ENCODE results near the gene ARHGEF7.
A peak's percentile ranks its signal among the peaks of the same experiment; 100 is the strongest.

Gene ARHGEF7

DNA sequence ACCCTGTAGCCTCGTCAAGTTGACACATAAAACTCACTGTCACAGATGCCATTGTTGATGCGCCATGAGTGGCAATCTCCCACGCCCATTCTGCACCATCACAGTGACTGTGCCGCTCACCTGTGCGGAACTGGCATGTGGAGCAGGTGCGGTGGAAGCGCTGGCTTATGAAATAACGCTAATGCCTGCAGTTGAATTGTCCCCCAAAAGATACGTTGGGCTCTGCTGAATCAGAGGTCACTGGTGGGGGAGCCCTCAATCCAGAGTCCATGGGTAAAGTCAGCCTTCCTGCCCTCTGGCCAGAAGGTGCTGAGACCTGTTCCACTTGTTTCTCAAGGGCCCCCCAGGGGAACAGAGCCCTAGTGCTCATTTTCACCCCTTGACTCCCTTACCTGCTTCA lies 2.9 kb upstream of the ARHGEF7 start:
- no peak for DNase-seq

- DNase-seq = peak in 2 of 5 experiments; percentile 3 to 41
Observed at GRCh38 chr13:111114362-111115060, 599 bp upstream of the ARHGEF7 start.

DNA sequence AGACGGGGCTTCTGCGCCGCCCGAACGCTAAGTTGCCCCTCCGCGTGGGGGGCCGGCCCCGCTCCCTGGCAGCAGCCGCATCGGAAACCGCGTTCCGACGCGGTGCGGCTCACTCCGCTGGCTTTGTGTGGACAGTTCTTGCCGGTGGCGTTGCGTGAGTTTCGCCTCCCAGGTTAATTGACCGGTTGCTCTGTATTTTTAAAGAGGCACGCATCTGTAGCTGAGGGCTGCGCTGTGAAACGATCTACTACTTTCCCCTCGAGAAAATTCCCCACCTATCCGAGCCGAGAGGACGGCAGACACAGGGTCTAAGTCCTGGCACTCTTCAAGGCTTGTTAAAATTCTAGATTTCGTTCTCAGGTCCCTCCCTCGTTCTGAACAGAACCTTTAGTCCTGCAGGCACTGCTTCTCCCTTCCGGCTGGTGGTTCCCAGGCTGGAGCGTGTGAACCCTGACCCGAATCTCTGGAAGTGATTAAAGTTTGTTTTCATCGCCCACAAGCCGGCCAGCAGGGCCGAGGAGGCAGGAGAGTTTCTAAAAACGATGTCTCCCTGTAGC lies 933 bp downstream of the ARHGEF7 start:
- no peak for DNase-seq

DNA sequence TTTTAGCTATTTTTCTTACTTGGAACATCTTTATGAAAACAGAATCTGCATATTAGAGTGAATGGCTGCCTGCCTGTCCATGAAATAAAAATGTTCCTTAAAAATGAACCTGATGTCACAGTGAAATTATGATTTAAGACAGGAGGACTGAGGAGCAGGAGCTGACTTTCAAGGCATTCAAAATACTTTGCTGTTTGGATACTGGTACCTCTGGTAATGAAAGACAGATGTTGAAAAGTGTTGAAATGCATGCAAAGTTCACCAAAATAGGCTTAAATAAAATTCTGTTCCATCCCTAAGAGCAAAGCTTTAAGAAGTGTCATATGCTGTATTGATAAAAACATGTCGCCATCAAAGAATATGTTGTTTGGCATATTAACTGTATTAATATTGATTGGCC lies 1.7 kb downstream of the ARHGEF7 start:
- DNase-seq = no peak

- no peak for DNase-seq
Observed at GRCh38 chr13:111117289-111117688, 2.2 kb downstream of the ARHGEF7 start.

DNA sequence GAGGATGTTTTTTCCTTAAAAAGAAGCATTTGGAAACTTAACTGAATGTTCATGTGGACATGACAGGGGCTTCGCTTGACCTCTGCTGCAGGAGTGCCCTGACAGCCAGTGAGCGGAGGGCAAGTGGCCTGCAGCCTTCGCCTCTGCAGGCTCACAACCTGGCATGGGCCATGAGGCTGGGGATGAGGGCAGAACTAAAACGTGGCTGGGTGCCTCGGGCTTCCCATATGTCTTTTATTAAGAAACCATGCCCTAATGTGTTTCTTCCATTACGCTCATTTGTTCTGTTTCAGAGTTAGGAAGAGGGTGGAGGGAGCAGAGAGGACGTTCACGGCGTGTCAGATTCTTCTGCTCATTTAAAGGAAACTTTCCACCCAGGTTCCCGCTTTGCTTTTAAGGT lies 2.9 kb downstream of the ARHGEF7 start:
- no peak for DNase-seq

DNA sequence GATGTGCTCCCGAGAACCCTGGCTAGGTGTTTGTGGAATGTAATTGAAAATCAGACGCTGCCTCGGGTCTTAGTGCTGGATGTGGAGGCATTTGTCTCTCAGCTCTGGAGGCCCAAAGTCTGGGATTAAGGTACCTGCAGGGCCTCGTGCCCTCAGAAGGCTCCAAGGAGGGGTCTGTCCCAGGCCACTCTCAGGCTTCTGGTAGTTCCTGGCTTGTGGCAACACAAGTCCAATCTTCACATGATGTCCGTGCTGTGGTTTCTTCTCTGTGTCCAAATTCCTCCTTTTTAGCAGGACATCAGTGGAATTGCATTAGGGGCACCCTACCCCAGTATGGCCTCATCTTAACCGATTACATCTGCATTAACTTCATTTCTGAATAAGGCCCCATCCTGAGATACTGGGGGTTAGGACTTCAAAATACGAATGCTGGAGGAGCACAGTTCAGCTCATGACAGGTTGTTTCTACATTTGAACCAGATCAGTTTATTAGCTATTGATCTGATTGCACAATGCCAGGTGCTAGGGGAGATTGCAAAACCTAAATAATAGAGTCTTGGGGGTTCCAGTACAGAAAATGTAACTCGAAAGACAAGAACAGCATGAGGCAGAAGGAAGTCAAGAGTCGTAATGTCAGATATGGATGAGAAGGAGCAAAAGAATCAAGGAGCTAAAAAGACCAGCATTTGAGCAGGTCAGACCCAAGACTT lies 3.9 kb downstream of the ARHGEF7 start:
- DNase-seq = no peak

DNA sequence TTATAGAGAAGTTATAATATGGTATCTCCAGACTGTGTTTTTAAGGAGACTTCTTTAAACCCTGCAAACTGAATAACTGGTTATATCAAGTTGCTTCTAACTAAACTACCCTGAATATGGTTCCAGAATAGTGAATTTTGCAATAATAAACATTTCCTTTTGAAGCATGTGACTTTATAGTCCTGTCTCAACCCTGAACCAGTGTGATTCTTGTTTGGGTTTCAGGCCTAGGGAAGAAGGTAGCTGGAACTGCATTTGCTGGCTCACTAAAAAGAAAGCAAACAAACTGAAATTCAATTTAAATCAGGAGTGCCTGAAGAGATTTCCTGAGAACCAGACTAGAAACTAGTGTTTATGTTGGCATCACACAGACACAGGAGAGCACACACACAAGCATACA lies 4.9 kb downstream of the ARHGEF7 start:
- DNase-seq = no peak

DNA sequence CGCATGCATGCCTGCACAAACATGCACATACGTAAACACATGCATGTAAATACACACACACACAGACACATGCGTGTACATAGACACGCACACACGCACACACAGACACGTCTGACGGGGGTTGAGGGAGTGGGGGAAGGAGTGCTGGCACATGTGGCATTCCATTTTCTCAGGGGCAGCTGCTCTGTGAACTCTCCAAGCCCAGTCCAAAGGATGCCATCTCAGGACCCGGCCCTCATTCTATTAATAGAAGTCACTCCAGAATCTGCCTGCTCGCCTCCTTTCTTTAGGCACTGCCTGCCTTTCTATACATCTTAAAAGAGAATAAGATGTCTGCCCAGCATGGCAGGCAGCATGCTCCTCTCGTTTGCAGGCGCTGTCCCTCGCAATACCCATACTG lies 5.3 kb downstream of the ARHGEF7 start:
- DNase-seq = no peak

DNA sequence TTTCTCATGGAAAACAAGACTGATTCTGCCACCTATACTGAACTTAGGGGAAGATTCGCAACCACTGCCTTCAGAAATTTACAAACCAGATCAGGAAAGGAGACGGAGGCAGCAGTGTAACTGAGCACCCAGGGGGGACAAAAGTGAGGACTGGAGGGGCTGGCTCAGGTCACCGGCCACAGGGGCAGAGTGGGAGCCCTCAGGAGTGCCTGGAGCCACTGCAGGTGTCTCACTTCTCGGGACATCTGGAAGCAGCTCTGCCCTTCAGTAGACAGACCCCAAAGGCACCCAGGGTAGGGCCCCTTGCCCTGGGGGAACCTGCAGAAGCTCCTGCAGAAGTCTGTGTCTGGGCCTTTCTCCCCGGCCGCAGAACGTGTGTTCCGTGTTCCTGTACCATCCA lies 5.8 kb downstream of the ARHGEF7 start:
- no peak for DNase-seq

DNA sequence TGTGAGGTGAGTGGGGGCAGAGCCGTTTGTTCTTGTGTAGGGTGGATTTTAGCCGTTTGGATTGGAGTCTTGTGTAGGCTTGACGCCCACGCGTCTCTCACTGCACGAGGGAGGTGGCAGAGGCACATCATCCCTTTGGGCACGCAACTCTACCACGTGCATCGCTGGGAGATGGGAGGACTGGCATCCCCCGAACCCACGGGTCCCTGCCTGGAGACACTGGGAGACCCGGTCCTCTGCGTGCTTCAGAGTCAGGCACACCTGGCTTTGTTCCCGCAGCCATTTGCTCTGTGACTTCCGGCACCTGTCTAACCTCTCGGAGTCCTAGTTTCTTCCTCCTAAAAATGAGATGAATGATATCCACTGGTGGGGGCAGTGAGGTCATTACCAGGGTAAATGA lies 6.4 kb downstream of the ARHGEF7 start:
- DNase-seq = no peak

- DNase-seq = no peak
Observed at GRCh38 chr13:111122056-111122455, 6.9 kb downstream of the ARHGEF7 start.

DNA sequence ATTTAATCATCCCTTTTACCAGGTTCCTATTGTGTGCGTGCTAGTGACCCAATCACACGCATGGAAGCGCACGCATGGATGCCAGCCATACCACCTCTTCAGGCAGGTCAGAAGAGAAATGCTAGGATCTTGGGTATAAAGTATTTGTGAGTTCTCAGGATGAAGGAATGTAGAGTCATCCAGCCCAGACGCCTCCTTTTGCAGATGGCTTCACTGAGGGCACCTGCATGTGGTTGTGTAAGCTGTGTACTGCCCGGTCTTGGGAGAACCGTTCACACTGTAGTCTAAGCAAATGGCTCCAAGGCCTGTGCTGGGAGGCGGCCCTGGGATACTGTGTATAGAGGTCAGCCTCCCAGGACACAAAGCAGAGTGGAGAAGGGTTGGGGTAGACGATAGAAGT lies 7.5 kb downstream of the ARHGEF7 start:
- DNase-seq = no peak

DNA sequence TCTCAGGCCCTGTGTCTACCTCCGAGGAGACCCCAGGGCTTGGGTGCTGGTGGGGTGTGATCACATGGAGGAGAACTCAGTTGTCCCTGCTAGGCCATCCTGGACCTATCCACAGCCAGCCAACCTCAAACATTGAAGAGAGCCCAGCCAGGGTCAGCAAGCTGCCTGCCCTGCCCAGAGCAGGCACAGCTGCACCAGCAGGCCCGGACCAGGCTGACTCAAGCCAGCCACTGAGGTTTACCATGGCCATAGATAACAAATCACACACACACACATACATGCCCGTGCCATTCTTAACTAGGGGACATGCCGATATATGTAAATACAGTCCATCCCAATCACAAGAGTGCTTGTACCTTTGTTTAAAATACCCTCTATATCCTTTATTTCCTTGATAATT lies 8.1 kb downstream of the ARHGEF7 start:
- DNase-seq = no peak

GRCh38 chr13:111123649-111124048 lies 8.5 kb downstream of the ARHGEF7 start:
- DNase-seq = no peak

GRCh38 chr13:111126509-111126908 lies 11.4 kb downstream of the ARHGEF7 start:
- no peak for DNase-seq

- no peak for DNase-seq
Observed at GRCh38 chr13:111129465-111130115, 14.5 kb downstream of the ARHGEF7 start.

DNA sequence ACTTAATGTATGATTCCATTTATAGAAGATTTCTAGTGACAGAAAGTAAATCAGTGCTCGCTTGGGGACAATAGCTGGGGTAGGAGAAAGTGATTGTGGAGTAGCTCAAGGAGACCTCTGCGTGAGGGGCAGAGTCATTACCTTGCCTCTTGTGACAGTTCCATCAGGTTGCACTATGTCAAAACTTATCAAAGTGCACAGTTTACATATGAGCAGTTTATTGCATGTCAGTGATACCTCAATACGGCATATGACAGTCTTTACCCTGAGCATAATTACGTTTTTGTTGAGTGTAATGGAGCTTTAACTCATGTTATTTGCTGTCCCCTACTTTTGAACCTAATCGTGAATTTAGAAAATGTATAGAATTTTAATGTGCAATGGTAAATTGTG lies 15.0 kb downstream of the ARHGEF7 start:
- DNase-seq = no peak

DNA sequence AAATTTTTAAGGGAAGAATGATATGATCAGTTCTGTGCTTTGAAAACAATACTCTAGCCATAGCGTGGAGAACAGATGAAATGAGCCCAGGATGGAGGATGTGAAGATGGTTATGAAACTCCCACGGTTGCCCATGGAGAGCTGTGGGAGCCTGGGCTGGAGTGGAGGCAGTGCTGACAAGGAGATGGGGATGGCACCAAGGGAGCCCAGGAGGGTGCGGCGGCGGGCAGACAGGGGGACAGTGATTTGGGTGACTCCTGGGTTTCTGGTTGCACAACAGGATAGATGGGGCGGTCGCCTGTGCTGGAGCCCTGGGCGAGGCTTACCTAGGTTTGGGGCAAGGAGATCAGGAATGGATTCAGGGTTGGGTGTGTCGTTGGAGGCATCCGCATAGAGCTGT lies 15.9 kb downstream of the ARHGEF7 start:
- no peak for DNase-seq

- no peak for DNase-seq
Observed at GRCh38 chr13:111131611-111132010, 16.5 kb downstream of the ARHGEF7 start.

- DNase-seq = no peak
Observed at GRCh38 chr13:111132948-111133347, 17.8 kb downstream of the ARHGEF7 start.

DNA sequence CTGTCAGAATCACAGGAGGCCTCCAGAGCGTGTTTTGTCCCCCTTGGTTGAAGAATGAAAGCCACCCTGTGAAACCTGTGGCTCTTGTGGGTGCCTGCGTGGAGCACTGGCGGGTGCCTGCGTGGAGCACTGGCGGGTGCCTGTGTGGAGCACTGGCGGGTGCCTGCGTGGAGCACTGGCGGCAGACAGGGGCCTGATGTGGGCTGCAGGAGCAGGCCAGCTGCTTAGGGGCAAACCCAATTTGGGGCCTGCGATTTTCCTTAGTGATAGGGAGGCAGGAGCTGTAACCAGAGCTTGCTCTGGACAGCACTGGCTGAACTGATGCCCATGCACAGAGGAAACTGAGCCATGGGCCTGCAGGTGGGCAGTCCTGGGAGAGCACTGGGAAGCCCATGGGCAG lies 24.3 kb downstream of the ARHGEF7 start:
- DNase-seq = no peak

DNA sequence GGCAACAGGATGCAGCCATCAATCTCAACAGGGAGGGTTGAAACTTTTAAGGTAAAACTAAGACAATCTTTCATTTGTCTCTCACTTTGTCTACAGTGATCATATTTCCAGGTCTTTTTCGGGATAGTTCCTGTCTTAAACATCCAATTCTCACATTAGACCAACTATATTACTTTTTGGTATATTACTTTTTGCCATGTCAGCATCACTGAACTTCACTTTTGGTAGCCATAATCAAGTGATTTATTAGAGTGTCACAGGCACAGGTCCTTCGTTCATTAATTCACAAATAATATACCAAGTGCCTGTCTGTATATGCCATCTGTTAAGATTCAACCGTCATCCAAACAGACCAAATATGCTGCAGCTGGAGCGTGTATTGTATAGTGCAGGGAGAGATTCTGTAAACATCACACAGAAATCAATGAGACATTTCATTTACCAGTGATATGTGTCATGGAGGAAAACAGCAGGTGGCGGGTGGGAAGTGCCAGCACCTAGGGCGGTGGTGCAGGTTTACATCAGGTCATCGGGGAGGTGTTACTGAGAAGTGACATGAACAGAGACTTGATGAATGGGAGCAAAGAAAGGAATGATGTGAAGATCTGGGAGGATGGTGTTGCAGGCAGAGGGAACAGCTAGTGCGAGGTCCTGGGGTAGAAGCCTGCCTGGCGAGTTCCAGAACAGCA lies 24.9 kb downstream of the ARHGEF7 start:
- DNase-seq = no peak

Measured in T-helper 2 cell (primary cell).